ENCODE data around the gene ADRA1B. TPM values are rescaled to one million over a fixed set of nuclear protein-coding genes. Genes with fewer than 3 reads are reported as not detected.

ADRA1B gene
- total RNA-seq, 1 experiment from 2014 or later: not detected

GRCh38 chr5:159907689-159908590 is 8.3 kb upstream of the ADRA1B start:
- no peak overlapping the region for H3K4me3 ChIP-seq
- H3K9me3 ChIP-seq (replicated peaks): no peaks in the 10 kb centered on the region
- peaks cover 16% of the 10 kb centered on the region for H3K4me1 ChIP-seq
- no peak for DNase-seq
- no peak overlapping the region for H3K27ac ChIP-seq
- H3K27me3 ChIP-seq: peaks cover 4% of the 10 kb centered on the region; the same call in 1 of the 2 replicates
- no peaks in the 10 kb centered on the region for H3K36me3 ChIP-seq

DNA sequence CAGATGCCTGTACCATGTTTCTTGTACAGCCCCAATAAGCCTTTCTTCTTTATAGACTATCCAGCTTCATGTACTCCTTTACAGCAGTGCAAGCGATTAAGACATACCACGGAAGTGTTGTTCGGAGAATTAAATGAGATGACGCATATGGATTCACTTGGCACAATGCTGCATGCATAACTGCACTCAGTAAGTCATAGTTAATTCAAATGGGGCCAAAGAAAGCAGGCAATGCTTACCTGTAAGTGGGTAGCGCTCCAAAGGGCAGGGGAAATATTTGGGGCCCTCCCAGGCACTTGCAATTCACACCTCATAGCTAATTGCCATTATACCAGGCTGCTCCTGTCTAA is 7.7 kb upstream of the ADRA1B start:
- H3K4me1 ChIP-seq: peaks cover 16% of the 10 kb centered on the region

GRCh38 chr5:159909126-159909525 is 7.2 kb upstream of the ADRA1B start:
- Histone ChIP-seq H3K27me3 (peaks cover 4% of the 10 kb centered on the region; the same call in 1 of the 2 replicates), H3K4me1 (peaks cover 16% of the 10 kb centered on the region), H3K4me3 (no peak overlapping the region), H3K36me3 (no peaks in the 10 kb centered on the region), H3K27ac (no peak overlapping the region), H3K9me3 (replicated peaks) (no peaks in the 10 kb centered on the region)
- no peak for DNase-seq

More for the DNA sequence above, 7.7 kb upstream of the ADRA1B start:
- no peak for DNase-seq
- Histone ChIP-seq H3K27me3 (peaks cover 4% of the 10 kb centered on the region; the same call in 1 of the 2 replicates), H3K27ac (no peak overlapping the region), H3K36me3 (no peaks in the 10 kb centered on the region), H3K9me3 (replicated peaks) (no peaks in the 10 kb centered on the region), H3K4me3 (no peak overlapping the region)

GRCh38 chr5:159910207-159910842 is 6.0 kb upstream of the ADRA1B start:
- H3K27ac ChIP-seq: no peak overlapping the region

GRCh38 chr5:159910843-159911229 is 5.4 kb upstream of the ADRA1B start:
- no peak for DNase-seq
- Histone ChIP-seq H3K27me3 (peaks cover 4% of the 10 kb centered on the region; the same call in 1 of the 2 replicates), H3K27ac (no peak overlapping the region), H3K4me1 (peaks cover 2% of the 10 kb centered on the region), H3K36me3 (no peaks in the 10 kb centered on the region), H3K4me3 (no peak overlapping the region), H3K9me3 (replicated peaks) (no peaks in the 10 kb centered on the region)

More at GRCh38 chr5:159910207-159910842, 6.0 kb upstream of the ADRA1B start:
- no peak for DNase-seq
- Histone ChIP-seq H3K4me3 (no peak overlapping the region), H3K9me3 (replicated peaks) (no peaks in the 10 kb centered on the region), H3K36me3 (no peaks in the 10 kb centered on the region), H3K4me1 (peaks cover 7% of the 10 kb centered on the region), H3K27me3 (peaks cover 4% of the 10 kb centered on the region; the same call in 1 of the 2 replicates)

- Histone ChIP-seq H3K27me3 (peaks cover 4% of the 10 kb centered on the region; the same call in 1 of the 2 replicates), H3K9me3 (replicated peaks) (no peaks in the 10 kb centered on the region), H3K4me1 (no peaks in the 10 kb centered on the region), H3K36me3 (no peaks in the 10 kb centered on the region), H3K4me3 (no peak overlapping the region), H3K27ac (no peak overlapping the region)
- no peak for DNase-seq
These were observed 4.9 kb upstream of the ADRA1B start for GRCh38 chr5:159911349-159911748.

GRCh38 chr5:159912033-159912800 is 4.1 kb upstream of the ADRA1B start:
- DNase-seq: no peak
- Histone ChIP-seq H3K9me3 (replicated peaks) (no peaks in the 10 kb centered on the region), H3K27me3 (peaks cover under 1% of the 10 kb centered on the region; the same call in 1 of the 2 replicates), H3K4me1 (no peaks in the 10 kb centered on the region), H3K27ac (no peak overlapping the region), H3K4me3 (no peak overlapping the region), H3K36me3 (no peaks in the 10 kb centered on the region)

GRCh38 chr5:159913048-159913447 is 3.2 kb upstream of the ADRA1B start:
- Histone ChIP-seq H3K4me1 (no peaks in the 10 kb centered on the region), H3K36me3 (no peaks in the 10 kb centered on the region), H3K27me3 (no peaks in the 10 kb centered on the region; the same call in 1 of the 2 replicates), H3K27ac (no peak overlapping the region), H3K4me3 (no peak overlapping the region), H3K9me3 (replicated peaks) (no peaks in the 10 kb centered on the region)
- no peak for DNase-seq

DNA sequence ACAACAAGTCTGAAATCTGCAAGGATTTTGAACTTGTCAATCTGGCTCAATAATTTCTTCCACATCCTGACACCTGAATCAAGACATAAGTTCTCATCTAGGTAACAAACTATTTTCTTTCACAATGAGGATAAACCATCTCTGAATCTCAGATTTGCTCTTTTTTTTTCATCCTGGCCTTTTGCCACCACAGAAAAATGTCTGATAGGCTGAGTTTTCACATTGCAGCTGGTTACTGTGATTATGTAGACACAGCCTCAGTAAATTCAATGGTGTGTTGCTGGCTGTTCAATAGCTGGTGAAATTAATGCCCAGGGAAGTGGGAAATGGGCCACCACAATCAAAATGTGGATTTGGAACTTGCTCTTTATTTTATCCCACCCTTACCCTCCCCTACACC is 2.8 kb upstream of the ADRA1B start:
- H3K4me3 ChIP-seq: no peak overlapping the region
- H3K9me3 ChIP-seq (replicated peaks): no peaks in the 10 kb centered on the region
- H3K27me3 ChIP-seq: no peaks in the 10 kb centered on the region; the same call in 1 of the 2 replicates
- H3K36me3 ChIP-seq: no peaks in the 10 kb centered on the region
- H3K27ac ChIP-seq: no peak overlapping the region
- no peak for DNase-seq
- no peaks in the 10 kb centered on the region for H3K4me1 ChIP-seq

DNA sequence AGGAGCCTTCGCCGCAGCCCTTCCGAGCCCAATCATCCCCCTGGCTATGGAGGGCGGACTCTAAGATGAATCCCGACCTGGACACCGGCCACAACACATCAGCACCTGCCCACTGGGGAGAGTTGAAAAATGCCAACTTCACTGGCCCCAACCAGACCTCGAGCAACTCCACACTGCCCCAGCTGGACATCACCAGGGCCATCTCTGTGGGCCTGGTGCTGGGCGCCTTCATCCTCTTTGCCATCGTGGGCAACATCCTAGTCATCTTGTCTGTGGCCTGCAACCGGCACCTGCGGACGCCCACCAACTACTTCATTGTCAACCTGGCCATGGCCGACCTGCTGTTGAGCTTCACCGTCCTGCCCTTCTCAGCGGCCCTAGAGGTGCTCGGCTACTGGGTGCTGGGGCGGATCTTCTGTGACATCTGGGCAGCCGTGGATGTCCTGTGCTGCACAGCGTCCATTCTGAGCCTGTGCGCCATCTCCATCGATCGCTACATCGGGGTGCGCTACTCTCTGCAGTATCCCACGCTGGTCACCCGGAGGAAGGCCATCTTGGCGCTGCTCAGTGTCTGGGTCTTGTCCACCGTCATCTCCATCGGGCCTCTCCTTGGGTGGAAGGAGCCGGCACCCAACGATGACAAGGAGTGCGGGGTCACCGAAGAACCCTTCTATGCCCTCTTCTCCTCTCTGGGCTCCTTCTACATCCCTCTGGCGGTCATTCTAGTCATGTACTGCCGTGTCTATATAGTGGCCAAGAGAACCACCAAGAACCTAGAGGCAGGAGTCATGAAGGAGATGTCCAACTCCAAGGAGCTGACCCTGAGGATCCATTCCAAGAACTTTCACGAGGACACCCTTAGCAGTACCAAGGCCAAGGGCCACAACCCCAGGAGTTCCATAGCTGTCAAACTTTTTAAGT is 819 bp downstream of the ADRA1B start:
- DNase-seq: no peak
- H3K27ac ChIP-seq: no peak overlapping the region
- H3K4me3 ChIP-seq: no peak overlapping the region
- H3K27me3 ChIP-seq: no peaks in the 10 kb centered on the region; the same call in 1 of the 2 replicates
- no peaks in the 10 kb centered on the region for H3K4me1 ChIP-seq
- H3K9me3 ChIP-seq (replicated peaks): no peaks in the 10 kb centered on the region
- no peaks in the 10 kb centered on the region for H3K36me3 ChIP-seq

- H3K9me3 ChIP-seq (replicated peaks): no peaks in the 10 kb centered on the region
- no peak for DNase-seq
- H3K27me3 ChIP-seq: no peaks in the 10 kb centered on the region
- no peaks in the 10 kb centered on the region for H3K4me1 ChIP-seq
- H3K27ac ChIP-seq: no peak overlapping the region
- H3K4me3 ChIP-seq: no peak overlapping the region
- no peaks in the 10 kb centered on the region for H3K36me3 ChIP-seq
These were observed 1.7 kb downstream of the ADRA1B start for GRCh38 chr5:159917994-159918393.

GRCh38 chr5:159921721-159922120 is 5.4 kb downstream of the ADRA1B start:
- Histone ChIP-seq H3K4me1 (no peaks in the 10 kb centered on the region), H3K9me3 (replicated peaks) (no peaks in the 10 kb centered on the region), H3K4me3 (no peak overlapping the region), H3K36me3 (no peaks in the 10 kb centered on the region), H3K27ac (no peak overlapping the region), H3K27me3 (peaks cover 5% of the 10 kb centered on the region; the same call in 1 of the 2 replicates)
- no peak for DNase-seq

DNA sequence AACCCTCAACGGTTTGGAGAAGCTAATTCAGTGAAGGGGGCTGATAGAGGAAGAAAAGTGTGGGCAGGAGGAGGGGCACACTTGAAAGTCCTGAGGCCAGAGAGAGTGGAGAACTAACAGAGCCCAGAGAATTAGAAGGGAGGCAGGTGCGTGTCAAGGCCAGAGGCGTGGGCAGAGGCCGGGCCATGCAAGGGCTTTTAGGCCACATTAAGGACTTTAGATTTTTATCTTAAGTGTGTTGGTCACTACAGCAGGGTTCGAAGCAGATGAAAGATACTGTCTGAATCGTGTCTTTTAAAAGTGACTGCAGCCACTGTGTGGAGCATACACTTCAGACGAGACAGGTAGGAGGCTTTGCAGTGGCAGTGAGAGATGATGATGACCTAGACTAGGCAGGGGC is 6.7 kb downstream of the ADRA1B start:
- peaks cover 5% of the 10 kb centered on the region; the same call in 1 of the 2 replicates for H3K27me3 ChIP-seq
- DNase-seq: no peak

More for the DNA sequence above, 6.7 kb downstream of the ADRA1B start:
- no peaks in the 10 kb centered on the region for H3K36me3 ChIP-seq
- no peak overlapping the region for H3K4me3 ChIP-seq
- H3K9me3 ChIP-seq (replicated peaks): no peaks in the 10 kb centered on the region
- no peaks in the 10 kb centered on the region for H3K4me1 ChIP-seq
- H3K27ac ChIP-seq: no peak overlapping the region

Measured in SJCRH30 (cell line).